Activated naive CD4-positive, alpha-beta T cell treated with Interleukin-2 at 50 U/mL for 16 hours (primary cell): Measurements from ENCODE around the gene CLASP1.
"Not testable (repeated sequence)": the region's sequence is repeated elsewhere in the genome, so short reads cannot be mapped to it uniquely, and the experiment has no call there.

Experiments used
- DNase-seq: peaks from one replicate; pipeline ENCODE4 v3.0.0-alpha.2; 2020

The CLASP1 gene

DNA sequence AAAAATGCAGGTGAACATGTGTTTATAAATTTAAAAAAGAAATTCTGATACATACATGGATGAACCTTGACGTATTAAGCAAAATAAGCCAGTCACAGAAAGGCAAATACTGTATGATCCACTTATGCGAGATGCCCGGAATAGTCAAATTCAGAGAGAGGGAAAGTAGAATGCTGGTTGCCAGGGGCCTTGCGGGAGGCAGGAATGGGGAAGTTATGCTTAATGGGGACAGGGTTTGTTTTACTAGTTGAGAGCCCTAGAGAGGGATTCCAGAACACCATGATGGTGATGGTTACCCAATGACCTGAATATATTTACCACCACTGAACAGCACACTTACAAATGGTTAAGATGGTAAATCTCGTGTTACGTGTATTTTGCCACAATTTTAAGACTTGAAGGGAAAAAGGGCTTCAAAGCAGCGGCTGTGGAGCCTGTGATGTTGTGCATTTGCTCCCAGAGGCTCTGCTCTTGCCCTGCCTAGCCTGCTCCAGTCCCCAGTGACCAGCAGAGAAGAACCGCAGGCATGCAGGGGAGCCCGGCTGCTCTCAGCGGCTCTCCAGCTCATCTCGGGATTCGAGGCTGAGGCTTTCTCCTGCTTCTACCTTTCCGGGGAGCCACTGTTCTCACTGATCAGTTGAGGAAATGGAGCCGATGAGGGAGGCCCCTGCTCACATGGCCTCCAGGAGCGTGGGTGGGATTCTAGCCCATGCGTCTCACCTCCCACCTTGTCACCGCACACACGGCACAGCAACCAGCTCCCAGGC, 312.6 kb downstream of the CLASP1 start:
- no peak for DNase-seq

DNA sequence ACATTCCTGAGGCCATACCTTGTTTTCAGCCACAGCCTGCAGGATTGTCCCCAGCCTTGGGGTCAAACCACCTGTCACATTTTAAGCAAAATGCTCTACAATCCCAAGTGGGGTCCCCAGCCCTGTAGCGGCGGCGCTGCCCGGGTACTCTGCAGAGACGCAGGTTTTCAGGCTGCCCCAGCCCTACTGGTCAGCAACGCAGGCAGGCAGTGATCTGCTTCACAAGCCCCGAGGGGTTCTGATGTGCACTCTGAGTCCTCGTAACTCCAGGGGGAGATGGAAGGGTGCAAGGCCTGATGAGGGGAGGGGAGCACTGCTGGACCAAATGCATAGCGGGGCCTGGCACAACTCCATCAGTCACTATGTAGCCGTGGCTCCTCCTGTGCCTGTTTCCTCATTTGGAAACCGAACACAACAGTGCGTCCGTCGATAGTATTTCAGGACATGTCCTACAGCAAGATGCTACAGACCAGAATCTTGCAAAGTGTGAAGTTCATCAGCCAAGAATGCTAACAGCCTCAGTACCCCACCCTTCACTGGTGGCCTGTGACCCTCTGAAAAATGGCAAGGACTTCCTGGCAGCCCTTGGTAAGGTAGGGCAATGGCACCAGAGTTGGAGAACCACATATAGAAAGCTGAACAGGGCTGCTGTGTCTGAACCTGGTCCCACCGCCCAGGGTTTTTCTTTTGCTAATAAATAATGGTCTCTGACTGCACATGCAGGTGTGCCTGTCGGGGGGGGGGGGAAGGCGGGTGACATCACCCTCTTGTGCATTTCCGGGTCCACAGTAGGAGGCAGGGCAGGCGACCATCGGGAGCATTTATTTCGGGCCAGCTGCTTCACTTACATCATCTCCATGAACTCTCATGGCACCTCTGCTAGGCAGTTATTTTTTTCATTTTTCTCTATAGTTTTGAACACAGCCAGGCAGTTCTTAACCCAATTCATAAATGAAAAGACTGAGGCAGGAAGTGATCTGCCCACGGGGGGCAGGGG, 313.7 kb downstream of the CLASP1 start:
- DNase-seq = no peak

DNA sequence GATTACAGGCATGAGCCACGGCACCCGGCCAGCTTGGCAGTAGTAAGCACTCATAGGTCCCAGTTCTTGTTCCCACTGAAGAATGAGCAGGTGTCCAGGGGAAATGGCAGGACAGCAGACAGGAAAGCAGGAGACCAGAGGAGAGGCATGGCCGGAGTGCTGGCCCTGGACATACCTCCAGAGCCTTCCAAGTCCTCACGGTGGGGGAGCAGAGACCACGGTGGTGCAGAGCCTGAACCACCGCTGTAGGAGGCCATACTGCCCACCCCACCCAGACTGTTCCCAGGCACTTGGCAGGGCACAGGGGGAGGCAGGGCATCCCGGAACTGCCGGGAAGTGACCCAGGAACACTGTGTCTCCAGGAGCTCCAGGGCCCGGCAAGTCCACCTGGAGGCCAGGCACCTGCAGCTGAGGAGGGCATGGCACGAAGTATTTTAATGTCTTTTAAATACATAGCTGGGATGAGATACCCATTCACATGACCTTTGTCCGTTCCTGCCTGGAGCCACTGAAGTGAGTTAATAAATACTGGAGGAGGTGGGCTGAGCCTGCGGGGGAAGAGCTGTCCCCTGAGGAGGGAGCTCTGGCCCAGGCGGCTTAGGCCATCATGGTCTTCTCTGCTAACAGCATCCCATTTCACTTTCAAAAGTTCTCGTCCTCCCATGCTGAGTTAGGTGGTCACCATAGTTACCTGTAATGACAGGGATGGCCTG, 314.5 kb downstream of the CLASP1 start:
- no peak for DNase-seq

- DNase-seq = no peak
Observed at GRCh38 chr2:121333834-121334558, 315.3 kb downstream of the CLASP1 start.

- DNase-seq = no peak
Observed at GRCh38 chr2:121333231-121333630, 316.0 kb downstream of the CLASP1 start.

DNA sequence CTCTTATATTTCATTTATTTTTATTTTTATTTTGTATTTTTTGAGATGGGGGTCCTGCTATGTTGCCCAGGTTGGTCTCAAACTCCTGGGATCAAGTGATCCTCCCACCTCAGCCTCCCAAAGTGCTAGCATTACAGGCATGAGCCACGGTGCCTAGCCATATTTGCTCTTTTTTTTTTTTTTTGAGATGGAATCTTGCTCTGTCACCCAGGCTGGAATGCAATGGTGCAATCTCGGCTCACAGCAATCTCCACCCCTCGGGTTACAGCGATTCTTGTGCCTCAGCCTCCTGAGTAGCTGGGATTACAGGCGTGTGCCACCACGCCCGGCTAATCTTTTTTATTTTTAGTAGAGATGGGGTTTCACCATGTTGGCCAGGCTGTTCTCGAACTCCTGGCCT, 317.9 kb downstream of the CLASP1 start:
- DNase-seq = not testable (repeated sequence)

DNA sequence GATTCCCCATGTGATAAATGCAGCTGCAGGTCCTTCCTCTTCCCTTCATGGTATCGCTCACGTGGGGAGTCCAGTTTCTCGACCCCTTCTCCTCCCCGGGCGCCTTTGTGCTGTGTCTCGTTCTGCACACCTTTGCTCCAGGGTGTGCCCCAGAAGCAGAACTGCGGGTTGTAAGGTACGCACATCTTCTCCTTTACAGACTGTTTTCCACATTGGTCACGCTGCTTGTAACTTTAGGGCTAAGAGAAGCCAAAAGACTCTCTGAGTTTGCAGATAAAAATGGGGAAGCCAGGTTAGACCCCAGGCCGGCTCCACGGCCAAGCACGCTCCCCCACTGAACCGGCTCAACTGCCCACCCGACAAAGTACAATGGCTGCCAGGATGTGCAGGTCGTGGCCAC, 318.3 kb downstream of the CLASP1 start:
- DNase-seq = no peak

DNA sequence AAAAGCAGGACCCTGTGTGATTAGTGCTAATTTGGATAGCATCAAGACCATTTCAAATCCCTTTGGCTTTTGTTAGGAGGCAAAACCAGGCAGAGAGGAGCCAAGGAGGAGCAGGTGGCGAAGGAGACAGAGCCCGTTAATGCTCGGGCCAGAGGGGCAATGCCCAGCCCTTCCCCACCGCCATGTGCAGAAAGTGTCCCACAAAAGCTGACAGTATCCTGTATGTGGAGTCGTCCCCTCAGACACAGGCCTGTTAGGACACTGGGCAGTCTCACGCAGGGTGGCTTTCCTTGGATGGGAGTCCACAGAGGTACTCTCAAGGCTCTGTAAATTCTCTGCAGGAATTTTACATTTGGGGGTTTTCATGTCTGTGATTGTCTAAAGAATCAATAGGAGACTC, 319.5 kb downstream of the CLASP1 start:
- no peak for DNase-seq

- DNase-seq = no peak
Observed at GRCh38 chr2:121326628-121327027, 322.6 kb downstream of the CLASP1 start.

DNA sequence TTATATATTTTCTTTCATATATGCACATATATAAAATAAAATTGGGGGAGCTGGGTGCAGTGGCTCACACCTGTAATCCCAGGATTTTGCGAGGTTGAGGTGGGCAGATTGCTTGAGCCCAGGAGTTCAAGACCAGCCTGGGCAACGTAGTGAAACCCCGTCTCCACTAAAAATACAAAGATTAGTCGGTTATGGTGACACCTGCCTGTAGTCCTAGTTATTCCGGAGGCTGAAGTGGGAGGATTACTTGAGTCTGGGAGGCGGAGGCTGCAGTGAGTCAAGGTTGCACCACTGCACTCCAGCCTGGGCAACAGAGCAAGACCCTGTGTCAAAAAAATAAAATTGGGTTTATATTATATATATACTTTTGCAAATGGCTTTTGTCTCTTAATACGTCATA, 324.7 kb downstream of the CLASP1 start:
- DNase-seq = no peak

DNA sequence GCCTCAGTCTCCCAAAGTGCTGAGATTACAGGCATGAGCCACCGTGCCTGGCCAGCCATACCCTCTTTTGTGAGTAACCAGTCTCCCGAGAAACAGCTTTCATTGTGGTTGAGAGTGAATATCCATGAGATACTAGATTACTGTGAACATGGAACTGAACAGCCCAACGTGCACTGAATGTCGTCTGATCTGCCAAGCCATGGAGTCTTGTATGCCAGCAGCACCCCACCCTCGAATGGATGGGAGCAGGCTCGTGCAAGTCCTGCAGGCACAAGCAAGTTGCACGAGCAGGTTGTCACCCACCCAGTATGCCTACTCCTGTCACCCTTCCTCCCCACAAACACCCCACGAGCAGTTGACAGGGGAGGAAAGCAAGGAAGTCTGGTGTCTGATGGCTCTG, 327.8 kb downstream of the CLASP1 start:
- no peak for DNase-seq

GRCh38 chr2:121319941-121320340, 329.3 kb downstream of the CLASP1 start:
- no peak for DNase-seq

DNA sequence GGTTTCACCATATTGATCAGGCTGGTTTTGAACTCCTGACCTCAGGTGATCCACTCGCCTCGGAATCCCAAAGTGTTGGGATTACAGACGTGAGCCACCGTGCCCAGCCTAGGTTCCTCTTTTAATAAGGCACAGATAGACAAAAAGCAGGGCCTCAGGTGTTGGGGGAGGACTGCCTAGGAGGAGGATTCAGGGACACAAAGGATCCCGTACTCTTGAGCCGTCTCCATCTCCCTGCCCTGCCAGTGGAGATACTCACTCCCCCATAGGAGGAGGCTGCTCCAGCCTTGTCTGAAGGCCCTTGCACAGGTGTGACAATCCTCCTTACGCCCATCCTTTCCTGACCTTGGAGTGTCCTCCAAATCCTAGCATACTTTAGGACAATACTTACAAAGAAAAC, 332.3 kb downstream of the CLASP1 start:
- no peak for DNase-seq

DNA sequence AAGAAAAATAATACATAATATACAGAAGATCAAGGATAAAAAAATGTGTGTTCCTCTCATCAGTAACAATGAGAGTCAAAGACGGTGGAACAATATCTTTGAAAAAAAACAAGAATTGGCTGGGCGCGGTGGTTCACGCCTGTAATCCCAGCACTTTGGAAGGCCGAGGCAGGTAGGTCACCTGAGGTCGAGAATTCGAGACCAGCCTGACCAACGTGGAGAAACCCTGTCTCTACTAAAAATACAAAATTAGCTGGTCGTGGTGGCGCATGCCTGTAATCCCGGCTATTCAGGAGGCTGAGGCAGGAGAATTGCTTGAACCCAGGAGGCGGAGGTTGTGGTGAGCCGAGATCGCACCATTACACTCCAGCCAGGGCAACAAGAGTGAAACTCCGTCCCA, 335.6 kb downstream of the CLASP1 start:
- not testable (repeated sequence) for DNase-seq

- DNase-seq = no peak
Observed at GRCh38 chr2:121309801-121310200, 339.5 kb downstream of the CLASP1 start.

- no peak for DNase-seq
Observed at GRCh38 chr2:121309323-121309722, 339.9 kb downstream of the CLASP1 start.

DNA sequence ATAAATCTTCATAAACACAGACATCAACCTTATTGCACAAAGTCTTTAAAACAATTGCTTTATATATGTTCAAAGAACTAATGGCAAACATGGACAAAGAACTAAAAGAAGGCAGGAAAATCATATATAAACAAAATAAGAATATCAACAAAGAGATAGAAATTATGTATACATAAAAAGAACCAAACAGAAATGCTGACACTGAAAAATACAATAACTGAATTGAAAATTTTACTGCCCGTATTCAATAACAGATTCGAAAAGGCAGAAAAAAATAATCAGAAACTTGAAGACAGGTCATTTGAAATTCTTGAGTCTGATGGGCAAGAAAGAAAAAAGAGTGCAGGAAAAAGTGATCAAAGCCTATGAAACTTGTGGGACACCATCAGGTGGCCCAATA, 342.2 kb downstream of the CLASP1 start:
- no peak for DNase-seq

- no peak for DNase-seq
Observed at GRCh38 chr2:121304941-121305340, 344.3 kb downstream of the CLASP1 start.

DNA sequence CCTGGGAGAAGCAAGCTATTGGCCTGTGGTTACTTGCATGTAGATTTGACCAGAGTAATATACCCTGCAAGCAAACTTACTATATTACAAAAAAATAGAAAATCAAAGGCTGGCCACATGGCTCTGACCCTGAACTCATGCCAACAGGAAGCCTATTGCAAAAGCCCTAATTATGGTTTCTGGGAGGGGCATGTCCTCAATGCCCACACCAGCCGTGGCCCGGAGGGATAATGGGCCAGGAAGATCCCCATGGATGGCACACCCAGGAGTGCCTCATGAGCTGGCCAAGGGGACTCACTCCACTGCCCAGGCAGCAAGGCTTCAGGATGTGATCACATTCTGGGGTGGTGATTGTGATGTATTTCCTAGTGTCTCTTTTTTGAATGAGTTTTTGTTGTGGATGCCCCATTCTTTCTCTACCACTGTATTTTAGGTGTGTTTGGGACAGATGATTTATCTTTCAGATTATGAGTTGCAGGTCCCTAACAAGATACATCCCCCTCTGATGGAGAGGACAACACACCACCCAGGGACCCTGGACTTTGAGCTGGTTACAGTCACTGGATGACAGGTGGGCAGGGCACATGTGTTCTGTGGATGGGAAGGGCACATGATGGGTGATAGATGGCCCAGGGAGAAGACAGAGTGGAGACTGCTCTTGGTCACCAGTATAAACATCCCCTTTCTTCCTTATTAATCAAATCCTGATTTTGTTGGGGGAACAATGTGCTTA, 345.6 kb downstream of the CLASP1 start:
- no peak for DNase-seq

DNA sequence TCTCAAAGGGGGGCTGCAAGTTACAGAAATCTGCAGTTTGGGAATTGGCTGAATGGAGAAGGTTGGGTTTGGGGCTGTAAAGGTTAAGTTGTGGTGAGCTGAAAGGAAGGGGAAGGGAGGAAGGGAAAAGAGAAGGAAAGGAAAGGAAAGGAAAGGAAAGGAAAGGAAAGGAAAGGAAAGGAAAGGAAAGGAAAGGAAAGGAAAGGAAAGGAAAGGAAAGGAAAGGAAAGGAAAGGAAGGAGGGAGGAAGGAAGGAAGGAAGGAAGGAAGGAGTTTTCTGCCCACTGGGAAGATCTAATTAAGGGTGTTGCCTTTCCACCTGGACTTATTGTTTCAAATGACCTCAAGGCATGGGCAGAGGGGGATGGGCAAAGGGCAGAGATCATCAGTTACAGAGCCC, 348.1 kb downstream of the CLASP1 start:
- not testable (repeated sequence) for DNase-seq

DNA sequence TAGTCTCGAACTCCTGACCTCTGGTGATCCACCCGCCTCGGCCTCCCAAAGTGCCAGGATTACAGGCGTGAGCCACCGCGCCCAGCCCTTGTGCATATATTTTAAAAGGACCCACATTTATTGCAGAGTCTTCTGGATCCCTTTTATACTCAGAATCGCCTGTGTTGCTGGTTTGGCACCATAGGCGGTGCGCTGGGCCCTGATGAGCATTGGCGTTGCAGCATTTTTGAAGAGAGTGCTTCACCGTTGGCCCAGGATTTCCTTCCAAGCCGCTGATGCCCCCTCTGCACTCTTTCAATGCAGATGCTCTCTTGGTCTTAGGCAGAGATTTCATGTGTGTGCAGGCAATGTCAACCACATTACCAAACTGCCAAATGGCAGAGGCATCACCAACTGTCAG, 350.8 kb downstream of the CLASP1 start:
- DNase-seq = no peak

DNA sequence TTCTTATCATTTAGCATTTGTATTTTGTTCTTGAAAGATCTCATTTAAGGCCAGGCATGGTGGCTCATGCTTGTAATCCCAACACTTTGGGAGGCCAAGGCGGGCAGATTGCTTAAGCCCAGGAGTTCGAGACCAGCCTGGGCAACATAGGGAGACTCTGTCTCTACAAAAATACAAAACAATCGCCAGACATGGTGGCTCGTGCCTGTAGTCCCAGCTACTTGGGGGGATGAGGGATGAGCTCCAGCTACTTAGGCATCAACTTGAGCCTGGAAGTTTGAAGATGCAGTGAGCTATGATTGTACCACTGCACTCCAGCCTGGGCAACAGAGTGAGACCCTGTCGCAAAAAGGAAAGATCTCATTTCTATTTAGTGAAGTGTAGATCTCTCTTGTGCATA, 351.4 kb downstream of the CLASP1 start:
- DNase-seq = not testable (repeated sequence)
